ENCODE data around the gene PIAS1. TPM values are rescaled to one million over a fixed set of nuclear protein-coding genes. Genes with fewer than 3 reads are reported as not detected.

PIAS1 gene
- total and polyA plus RNA-seq, 2 donors (not counting 3 experiments of a cell fraction or from before 2014, with no cell fraction given), result 23.7 to 24.2 TPM

GRCh38 chr15:68010361-68011153 lies 43.6 kb upstream of the PIAS1 start:
- no peak overlapping the region for H3K9ac ChIP-seq (replicated peaks; ENCODE audit: extremely low read depth, insufficient read depth, low read length)
- no peak overlapping the region for H3K4me2 ChIP-seq (ENCODE audit: insufficient read depth, low read length)
- no peak overlapping the region for H3K4me3 ChIP-seq (replicated peaks in 1 of 3; ENCODE audit: insufficient read depth in 1 of 3, low read depth in 1 of 3, low read length in 3 of 3)
- dilution Hi-C loops (cut with MboI; ENCODE audit: extremely low pct_ligation_motif_present, low sequenced_read_pairs) (no loop called here), intact Hi-C loops (cut with micrococcal nuclease) (no loop called here)
- H3K9me3 ChIP-seq (replicated peaks; ENCODE audit: control insufficient read depth, insufficient read depth, low read length), result no peaks in the 10 kb centered on the region
- peaks cover 3 to 6% of the 10 kb centered on the region in 2 experiments for H3K27me3 ChIP-seq (ENCODE audit: control insufficient read depth in 2 of 2, insufficient read depth in 2 of 2, low read length in 2 of 2)
- no peaks in the 10 kb centered on the region for H4K20me1 ChIP-seq (replicated peaks; ENCODE audit: control insufficient read depth, extremely low read depth, insufficient read depth, low read length)
- no peaks in the 10 kb centered on the region for H3K36me3 ChIP-seq (ENCODE audit: control insufficient read depth in 2 of 2, extremely low read depth in 1 of 2, insufficient read depth in 2 of 2, low read length in 2 of 2)
- TF ChIP-seq POLR2A (IDR thresholded peaks at IDR 0.05; ENCODE audit: low read depth, low read length) (no peak), MAX (IDR thresholded peaks at IDR 0.05; ENCODE audit: insufficient read depth, insufficient read length) (no peak), FOS (IDR thresholded peaks at IDR 0.05; ENCODE audit: borderline replicate concordance, insufficient read depth, low read length) (no peak), CTCF (IDR thresholded peaks at IDR 0.05; ENCODE audit: extremely low read depth in 1 of 2, insufficient read depth in 1 of 2, low read depth in 1 of 2, low read length in 2 of 2) (no peak), POLR2AphosphoS5 (IDR thresholded peaks at IDR 0.05; ENCODE audit: insufficient read depth, low read depth, low read length) (no peak), GATA2 (IDR thresholded peaks at IDR 0.05; ENCODE audit: insufficient read depth, insufficient read length, low read depth, low read length) (no peak), EZH2 (IDR thresholded peaks at IDR 0.05; ENCODE audit: borderline replicate concordance, low read depth, low read length, severe bottlenecking) (no peak), MYC (IDR thresholded peaks at IDR 0.05; ENCODE audit: low read depth, low read length) (no peak), JUN (IDR thresholded peaks at IDR 0.05; ENCODE audit: borderline replicate concordance, insufficient read depth, insufficient read length, low read depth) (no peak)
- BruUV-seq (replicated peaks), result no TSS peak
- ChIA-PET POLR2A (no interaction called here), CTCF (no interaction called here)
- H3K4me1 ChIP-seq (ENCODE audit: control insufficient read depth, extremely low read depth, insufficient read depth, low read length), result no peaks in the 10 kb centered on the region
- no peak for FAIRE-seq
- no peak overlapping the region for H2AFZ ChIP-seq (ENCODE audit: low read depth, low read length)
- no peak for DNase-seq (ENCODE audit: low read depth, low spot score)
- no peak overlapping the region for H3K27ac ChIP-seq (ENCODE audit: insufficient read depth, low read depth, low read length)
- no peaks in the 10 kb centered on the region for H3K9me1 ChIP-seq (replicated peaks; ENCODE audit: control insufficient read depth, extremely low read depth, insufficient read depth, low read length)
- no peaks in the 10 kb centered on the region for H3K79me2 ChIP-seq (ENCODE audit: control insufficient read depth, insufficient read depth, low read length)

Data from endothelial cell of umbilical vein (primary cell).